DMS153 treated with DMSO at 0.1 percent for 48 hours (cell line): ENCODE data around the gene KLHL24.
A peak's percentile ranks its signal among the peaks of the same experiment; 100 is the strongest.
"Not testable (repeated sequence)": the region's sequence is repeated elsewhere in the genome, so short reads cannot be mapped to it uniquely, and the experiment has no call there.

ENCODE experiments used
- DNase-seq: peaks from one replicate; lab custom pipeline; 2025; ENCODE audit not compliant: unreplicated experiment; lab: John Stamatoyannopoulos, UW

The KLHL24 gene

GRCh38 chr3:183635431-183636220 lies at the start of gene KLHL24:
Gene KLHL24, plus strand, starts transcription at chr3:183635623. Its CDS starts 14,734 bp downstream, at chr3:183650357.
- peak; percentile 89 for DNase-seq

GRCh38 chr3:183586477-183586876 lies 48.9 kb upstream of the KLHL24 start:
- no peak for DNase-seq

GRCh38 chr3:183587336-183587735 lies 48.1 kb upstream of the KLHL24 start:
- DNase-seq = no peak

GRCh38 chr3:183590442-183590841 lies 45.0 kb upstream of the KLHL24 start:
- no peak for DNase-seq

- DNase-seq = no peak
Observed at GRCh38 chr3:183591881-183592521, 43.4 kb upstream of the KLHL24 start.

GRCh38 chr3:183592821-183593220 lies 42.6 kb upstream of the KLHL24 start:
- DNase-seq = no peak

GRCh38 chr3:183594636-183595035 lies 40.8 kb upstream of the KLHL24 start:
- DNase-seq = no peak

GRCh38 chr3:183597959-183598358 lies 37.5 kb upstream of the KLHL24 start:
- DNase-seq = no peak

GRCh38 chr3:183611326-183611725 lies 24.1 kb upstream of the KLHL24 start:
- DNase-seq = not testable (repeated sequence)

- DNase-seq = no peak
Observed at GRCh38 chr3:183613366-183614285, 21.8 kb upstream of the KLHL24 start.

- DNase-seq = no peak
Observed at GRCh38 chr3:183618542-183618941, 16.9 kb upstream of the KLHL24 start.

GRCh38 chr3:183619010-183619409 lies 16.4 kb upstream of the KLHL24 start:
- no peak for DNase-seq

- DNase-seq = no peak
Observed at GRCh38 chr3:183619624-183620251, 15.7 kb upstream of the KLHL24 start.

GRCh38 chr3:183620252-183620628 lies 15.2 kb upstream of the KLHL24 start:
- no peak for DNase-seq

- DNase-seq = not testable (repeated sequence)
Observed at GRCh38 chr3:183622473-183622872, 12.9 kb upstream of the KLHL24 start.

- DNase-seq = no peak
Observed at GRCh38 chr3:183626877-183627594, 8.4 kb upstream of the KLHL24 start.

GRCh38 chr3:183629546-183630301 lies 5.7 kb upstream of the KLHL24 start:
- DNase-seq = peak; percentile 51

- no peak for DNase-seq
Observed at GRCh38 chr3:183631715-183632114, 3.7 kb upstream of the KLHL24 start.

- not testable (repeated sequence) for DNase-seq
Observed at GRCh38 chr3:183632725-183633124, 2.7 kb upstream of the KLHL24 start.

- DNase-seq = no peak
Observed at GRCh38 chr3:183634707-183635106, 716 bp upstream of the KLHL24 start.
